Fibroblast of lung (primary cell): Measurements from ENCODE around the gene MRPL37.

Experiments used
- EZH2 ChIP-seq: IDR thresholded peaks from 2 replicates; pipeline ENCODE4 v1.5.1; 2012; ENCODE audit warnings: low read length, control low read depth, mild to moderate bottlenecking; ENCODE audit errors: missing control alignments
- TF ChIP-seq, protein P1 (sequence below), 2 donors: IDR thresholded peaks in 1 of 2; conservative IDR thresholded peaks in 1 of 2; 1 replicate in 1 of 2; 2 replicates in 1 of 2; pipeline ENCODE4 v1.5.1; 2011 to 2012; ENCODE audit warnings: low read length in 2 of 2, control low read depth in 1 of 2, inconsistent platforms in 1 of 2, low read depth in 1 of 2, mild to moderate bottlenecking in 1 of 2

DNA sequence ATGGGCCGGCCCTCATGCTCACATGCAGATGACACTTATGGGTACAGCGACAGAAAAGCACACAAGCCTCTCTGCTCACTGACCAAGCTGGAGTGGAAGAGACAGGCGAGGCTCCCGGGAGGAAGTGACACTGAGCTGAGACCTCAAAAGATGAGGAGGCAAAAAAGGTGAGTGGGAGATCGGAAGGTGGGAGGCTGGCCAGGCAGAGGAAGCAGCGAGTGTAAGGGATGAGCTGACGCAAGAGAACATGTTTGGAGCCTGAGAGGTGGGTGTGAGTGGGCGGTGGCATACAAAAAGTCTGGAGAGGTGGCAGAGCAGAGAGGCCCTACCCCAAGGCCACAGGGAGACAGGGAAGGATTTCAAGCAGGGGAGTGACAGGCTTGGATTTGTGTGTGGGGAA is 29.0 kb upstream of the MRPL37 start:
- TF ChIP-seq EZH2 = no peak
- TF ChIP-seq, protein P1, sequence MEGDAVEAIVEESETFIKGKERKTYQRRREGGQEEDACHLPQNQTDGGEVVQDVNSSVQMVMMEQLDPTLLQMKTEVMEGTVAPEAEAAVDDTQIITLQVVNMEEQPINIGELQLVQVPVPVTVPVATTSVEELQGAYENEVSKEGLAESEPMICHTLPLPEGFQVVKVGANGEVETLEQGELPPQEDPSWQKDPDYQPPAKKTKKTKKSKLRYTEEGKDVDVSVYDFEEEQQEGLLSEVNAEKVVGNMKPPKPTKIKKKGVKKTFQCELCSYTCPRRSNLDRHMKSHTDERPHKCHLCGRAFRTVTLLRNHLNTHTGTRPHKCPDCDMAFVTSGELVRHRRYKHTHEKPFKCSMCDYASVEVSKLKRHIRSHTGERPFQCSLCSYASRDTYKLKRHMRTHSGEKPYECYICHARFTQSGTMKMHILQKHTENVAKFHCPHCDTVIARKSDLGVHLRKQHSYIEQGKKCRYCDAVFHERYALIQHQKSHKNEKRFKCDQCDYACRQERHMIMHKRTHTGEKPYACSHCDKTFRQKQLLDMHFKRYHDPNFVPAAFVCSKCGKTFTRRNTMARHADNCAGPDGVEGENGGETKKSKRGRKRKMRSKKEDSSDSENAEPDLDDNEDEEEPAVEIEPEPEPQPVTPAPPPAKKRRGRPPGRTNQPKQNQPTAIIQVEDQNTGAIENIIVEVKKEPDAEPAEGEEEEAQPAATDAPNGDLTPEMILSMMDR (conservative IDR thresholded peaks at IDR 0.05 in 1 of 2, IDR thresholded peaks at IDR 0.05 in 1 of 2; ENCODE audit: low read depth in 1 of 2, low read length in 2 of 2) = no peak
